HG03378 (cell line): ENCODE data around the gene ACIN1.
A peak's percentile ranks its signal among the peaks of the same experiment; 100 is the strongest.

Experiments
- ATAC-seq: cut with Tn5 transposase; IDR thresholded peaks from one replicate; pipeline ENCODE4 v1.9.1; 2021; ENCODE audit warnings: mild to moderate bottlenecking, moderate library complexity; ENCODE audit not compliant: unreplicated experiment

The ACIN1 gene

GRCh38 chr14:23094666-23095195, at the start of gene ACIN1:
TSS of gene ACIN1 (minus strand) at chr14:23095136. CDS start at chr14:23095112, 24 bp downstream.
- peak; percentile 23 for ATAC-seq

GRCh38 chr14:23143911-23144310, 49.0 kb upstream of the ACIN1 start:
- ATAC-seq = no peak

- ATAC-seq = no peak
Observed at GRCh38 chr14:23142826-23143225, 47.9 kb upstream of the ACIN1 start.

- no peak for ATAC-seq
Observed at GRCh38 chr14:23141706-23142444, 46.9 kb upstream of the ACIN1 start.

GRCh38 chr14:23140371-23140770, 45.4 kb upstream of the ACIN1 start:
- ATAC-seq = no peak

GRCh38 chr14:23139874-23140273, 44.9 kb upstream of the ACIN1 start:
- ATAC-seq = no peak

GRCh38 chr14:23137813-23138535, 43.0 kb upstream of the ACIN1 start:
- ATAC-seq = no peak

- ATAC-seq = no peak
Observed at GRCh38 chr14:23137192-23137812, 42.4 kb upstream of the ACIN1 start.

- ATAC-seq = no peak
Observed at GRCh38 chr14:23136566-23137133, 41.7 kb upstream of the ACIN1 start.

GRCh38 chr14:23132970-23133369, 38.0 kb upstream of the ACIN1 start:
- no peak for ATAC-seq

GRCh38 chr14:23131482-23131881, 36.5 kb upstream of the ACIN1 start:
- ATAC-seq = no peak

GRCh38 chr14:23130871-23131270, 35.9 kb upstream of the ACIN1 start:
- ATAC-seq = no peak

GRCh38 chr14:23129759-23130316, 34.9 kb upstream of the ACIN1 start:
- ATAC-seq = no peak

GRCh38 chr14:23128969-23129758, 34.2 kb upstream of the ACIN1 start:
- no peak for ATAC-seq

- ATAC-seq = no peak
Observed at GRCh38 chr14:23127861-23128260, 32.9 kb upstream of the ACIN1 start.

- ATAC-seq = no peak
Observed at GRCh38 chr14:23126548-23127278, 31.8 kb upstream of the ACIN1 start.

GRCh38 chr14:23125933-23126524, 31.1 kb upstream of the ACIN1 start:
- no peak for ATAC-seq

GRCh38 chr14:23125011-23125410, 30.1 kb upstream of the ACIN1 start:
- no peak for ATAC-seq

- ATAC-seq = no peak
Observed at GRCh38 chr14:23124337-23124954, 29.5 kb upstream of the ACIN1 start.
